HG03457 (cell line): Measurements from ENCODE around the gene CDC6.

Experiments
- ATAC-seq: cut with Tn5 transposase; IDR thresholded peaks from one replicate; pipeline ENCODE4 v1.9.1; 2021; ENCODE audit warnings: moderate number of reproducible peaks; ENCODE audit not compliant: unreplicated experiment

The CDC6 gene

DNA sequence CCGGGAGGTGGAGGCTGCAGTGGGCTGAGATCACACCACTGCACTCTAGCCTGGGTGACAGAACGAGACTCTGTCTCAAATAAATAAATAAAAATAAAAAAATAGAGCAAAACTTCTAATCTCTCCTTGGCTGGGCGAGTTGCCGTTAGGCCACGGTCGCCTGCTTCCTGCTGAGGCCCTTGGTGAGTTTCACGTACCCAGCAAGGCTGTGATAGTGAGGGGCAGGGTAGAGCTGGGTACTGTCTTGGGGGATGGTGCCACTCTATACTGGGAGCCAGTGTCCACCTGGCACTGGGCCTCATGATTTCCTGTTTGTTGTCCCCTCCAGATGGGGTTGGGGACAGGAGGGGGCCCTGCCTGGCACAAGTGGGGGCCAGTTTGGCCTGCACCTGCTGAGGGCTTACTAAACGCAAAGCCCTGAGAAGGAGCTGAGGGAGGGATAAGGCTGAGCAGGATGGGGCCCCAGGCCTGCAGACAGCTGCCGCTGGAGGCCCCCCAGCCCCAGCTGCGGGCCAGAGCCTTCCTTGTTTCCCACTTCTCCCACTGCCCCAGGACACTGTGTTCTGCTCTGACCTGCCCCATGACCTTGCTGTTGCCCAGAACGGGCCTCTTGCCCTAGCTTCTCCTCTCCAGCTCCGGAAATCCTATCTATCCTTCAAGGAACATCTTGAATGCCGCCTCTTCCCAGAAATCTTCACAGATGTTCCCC, 51.4 kb downstream of the CDC6 start:
- no peak for ATAC-seq

- no peak for ATAC-seq
Measured at GRCh38 chr17:40340327-40340726, 52.6 kb downstream of the CDC6 start.

DNA sequence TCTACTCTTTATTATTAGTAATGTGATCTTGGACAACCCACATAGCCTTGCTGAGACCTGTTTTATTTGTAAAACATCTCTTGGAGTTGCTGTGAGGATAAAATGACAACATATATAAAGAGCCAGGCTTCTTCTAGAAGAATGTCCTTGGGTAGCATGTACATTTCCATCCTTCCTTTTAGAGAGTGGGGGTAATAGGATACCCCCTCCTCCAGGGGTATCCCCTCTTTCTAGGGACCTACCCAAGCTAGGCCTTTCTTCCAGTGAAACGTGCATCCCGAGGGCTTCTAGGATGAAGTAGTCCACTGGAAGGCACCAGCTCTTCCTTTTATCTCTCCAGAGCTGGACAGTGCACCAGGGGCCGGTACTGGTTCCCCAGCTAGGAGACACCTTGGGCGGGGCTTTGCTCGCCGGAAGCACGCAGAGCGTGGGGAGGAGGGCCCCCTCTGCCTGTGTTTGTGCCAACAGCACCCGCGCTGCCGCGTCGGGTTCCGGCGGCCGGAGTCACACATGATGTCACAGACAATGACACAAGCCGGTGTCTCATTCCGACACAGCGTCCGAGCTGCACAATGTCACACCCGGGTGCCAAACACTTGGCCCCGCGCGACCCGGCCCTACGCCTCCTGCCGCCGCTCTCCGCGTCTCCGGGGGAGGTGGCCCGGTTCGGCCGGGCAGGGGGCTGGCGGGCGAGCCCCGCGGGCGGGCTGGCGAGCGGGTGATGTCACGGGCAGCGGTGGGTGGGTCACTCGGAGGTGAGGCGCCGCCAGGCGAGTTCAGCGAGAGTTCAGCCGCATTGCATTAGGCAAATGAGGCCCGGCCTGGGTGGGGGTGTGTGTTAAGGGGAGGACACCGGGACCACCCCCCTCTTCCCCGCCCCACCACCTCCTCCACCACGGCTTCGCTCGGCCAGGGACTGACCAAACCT, 53.5 kb downstream of the CDC6 start:
- no peak for ATAC-seq

- no peak for ATAC-seq
Measured at GRCh38 chr17:40341808-40342503, 54.3 kb downstream of the CDC6 start.

DNA sequence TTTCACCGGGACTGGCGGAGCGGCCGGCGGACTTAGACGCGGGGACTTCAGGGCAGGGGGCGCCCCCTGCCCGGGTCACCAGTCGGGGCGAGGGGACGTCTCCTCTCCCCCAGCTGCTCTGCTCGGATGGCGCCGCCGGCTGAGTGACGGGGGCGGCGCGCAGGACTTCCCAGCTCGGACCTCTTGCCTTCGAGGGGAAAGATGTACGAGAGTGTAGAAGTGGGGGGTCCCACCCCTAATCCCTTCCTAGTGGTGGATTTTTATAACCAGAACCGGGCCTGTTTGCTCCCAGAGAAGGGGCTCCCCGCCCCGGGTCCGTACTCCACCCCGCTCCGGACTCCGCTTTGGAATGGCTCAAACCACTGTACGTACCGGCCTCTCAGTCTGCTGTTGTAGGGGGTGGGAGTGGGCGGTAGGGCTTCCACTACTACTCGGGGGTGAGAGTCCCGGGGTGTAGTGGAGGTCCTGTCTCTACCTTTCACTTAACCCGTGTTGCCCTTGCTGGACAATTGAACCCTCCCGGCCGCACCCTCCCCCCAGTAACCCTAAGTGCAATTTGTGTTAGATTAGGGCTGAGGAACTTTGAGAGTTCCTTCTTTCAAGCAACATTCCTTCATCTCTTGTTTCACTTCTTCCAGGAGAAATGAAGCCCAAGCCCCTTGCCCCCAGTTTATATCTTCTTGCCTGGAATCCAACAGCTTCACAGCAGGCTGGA, 55.0 kb downstream of the CDC6 start:
- no peak for ATAC-seq

- ATAC-seq: no peak
Measured at GRCh38 chr17:40343219-40344119, 55.8 kb downstream of the CDC6 start.

GRCh38 chr17:40344421-40345160, 56.9 kb downstream of the CDC6 start:
- ATAC-seq: no peak

DNA sequence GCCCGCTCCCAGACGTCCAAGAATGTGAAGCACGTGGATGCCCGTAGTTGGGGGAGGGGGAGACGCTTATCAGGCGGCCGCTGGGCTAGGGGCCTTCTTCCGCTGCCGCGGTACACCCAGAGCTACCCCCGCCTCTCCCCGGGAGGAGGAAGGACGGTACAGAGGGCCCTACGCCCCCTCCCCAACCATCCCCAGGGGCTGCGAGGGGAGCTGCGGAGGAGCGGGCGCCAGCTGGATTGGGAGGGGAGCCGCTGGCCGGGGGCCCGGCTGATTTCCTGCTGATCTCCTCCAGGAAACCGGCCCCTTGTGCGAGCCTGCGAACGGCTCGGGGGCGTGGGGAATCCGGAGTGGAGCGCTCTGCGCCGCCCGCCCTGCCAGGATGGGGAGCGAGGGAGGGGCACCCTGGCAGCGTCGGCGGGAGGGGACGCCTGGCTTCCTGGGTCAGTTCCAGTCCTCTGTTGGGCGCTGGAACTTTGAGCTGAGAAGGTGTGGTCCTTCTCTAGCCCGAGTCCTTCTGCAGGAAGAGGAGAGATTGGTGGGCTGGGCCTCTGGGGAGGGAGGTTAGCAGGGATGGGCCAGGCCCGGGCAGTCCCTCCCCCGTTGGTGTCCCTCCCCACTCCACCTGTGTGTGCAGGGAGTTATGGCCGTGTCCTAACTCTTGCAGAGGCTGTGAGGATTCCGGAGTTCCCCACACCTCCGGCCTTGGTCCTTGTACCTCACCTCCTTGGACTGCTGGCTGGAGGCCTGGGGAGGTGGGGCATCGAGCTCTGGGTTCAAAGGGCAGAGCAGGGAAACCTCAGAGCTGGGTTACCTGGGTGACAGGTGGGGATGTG, 57.7 kb downstream of the CDC6 start:
- no peak for ATAC-seq

DNA sequence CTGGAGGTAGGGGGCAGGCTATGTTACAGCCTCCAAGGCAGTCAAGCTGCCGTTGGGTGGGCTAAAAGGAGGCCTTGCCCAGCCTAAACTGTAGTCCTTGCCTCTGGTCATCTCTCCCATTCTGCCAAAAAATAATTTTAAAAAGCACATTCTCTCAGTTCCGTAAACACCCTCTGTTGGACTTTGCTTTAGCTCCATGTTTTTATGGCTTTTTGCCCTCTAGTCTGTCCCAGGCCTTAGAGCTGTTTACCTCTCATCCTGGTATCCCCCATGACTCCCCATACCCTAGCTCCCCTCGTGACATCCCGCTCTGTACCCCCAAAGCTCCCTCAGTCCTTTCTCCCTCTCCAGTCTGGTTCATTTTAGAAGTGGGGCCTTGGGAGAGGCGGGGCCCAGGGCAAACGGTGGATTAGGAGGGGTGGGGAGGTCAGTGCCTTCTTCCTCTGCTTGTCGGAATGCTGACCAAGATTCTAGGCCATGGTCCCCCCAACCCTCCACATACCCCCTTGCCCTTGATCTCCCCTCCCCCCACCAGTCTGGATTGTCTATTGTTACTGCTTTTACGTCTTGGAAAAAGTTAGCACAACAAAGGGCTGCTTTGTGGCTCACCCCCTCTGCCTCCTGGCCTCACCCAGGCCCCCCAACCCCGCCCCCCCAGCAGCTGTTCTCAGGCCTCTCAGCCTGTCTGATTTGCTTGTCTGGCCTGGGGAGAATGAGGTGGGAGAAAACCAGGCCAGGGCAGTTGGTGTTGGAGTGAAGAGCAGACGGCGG, 58.5 kb downstream of the CDC6 start:
- ATAC-seq: no peak

DNA sequence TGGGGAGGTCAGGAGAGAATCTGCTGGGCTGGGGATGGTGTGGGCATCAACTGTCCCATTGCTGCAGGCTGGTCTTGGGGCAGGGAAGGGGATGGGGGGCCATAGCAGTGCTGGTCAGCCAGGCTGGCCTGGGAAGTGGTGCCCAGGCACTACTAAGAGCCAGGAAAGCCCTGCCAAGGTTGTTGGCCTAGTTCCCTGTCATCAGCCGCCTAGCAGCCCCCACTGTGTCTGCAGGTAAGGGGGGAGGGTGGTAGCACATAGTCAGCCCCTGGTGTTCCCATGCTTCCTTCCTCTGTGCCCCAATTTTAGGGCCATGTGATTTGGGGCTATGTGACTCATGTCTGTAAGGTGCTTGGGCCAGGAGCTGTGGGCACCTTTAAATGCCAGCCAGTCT, 59.1 kb downstream of the CDC6 start:
- ATAC-seq: no peak

DNA sequence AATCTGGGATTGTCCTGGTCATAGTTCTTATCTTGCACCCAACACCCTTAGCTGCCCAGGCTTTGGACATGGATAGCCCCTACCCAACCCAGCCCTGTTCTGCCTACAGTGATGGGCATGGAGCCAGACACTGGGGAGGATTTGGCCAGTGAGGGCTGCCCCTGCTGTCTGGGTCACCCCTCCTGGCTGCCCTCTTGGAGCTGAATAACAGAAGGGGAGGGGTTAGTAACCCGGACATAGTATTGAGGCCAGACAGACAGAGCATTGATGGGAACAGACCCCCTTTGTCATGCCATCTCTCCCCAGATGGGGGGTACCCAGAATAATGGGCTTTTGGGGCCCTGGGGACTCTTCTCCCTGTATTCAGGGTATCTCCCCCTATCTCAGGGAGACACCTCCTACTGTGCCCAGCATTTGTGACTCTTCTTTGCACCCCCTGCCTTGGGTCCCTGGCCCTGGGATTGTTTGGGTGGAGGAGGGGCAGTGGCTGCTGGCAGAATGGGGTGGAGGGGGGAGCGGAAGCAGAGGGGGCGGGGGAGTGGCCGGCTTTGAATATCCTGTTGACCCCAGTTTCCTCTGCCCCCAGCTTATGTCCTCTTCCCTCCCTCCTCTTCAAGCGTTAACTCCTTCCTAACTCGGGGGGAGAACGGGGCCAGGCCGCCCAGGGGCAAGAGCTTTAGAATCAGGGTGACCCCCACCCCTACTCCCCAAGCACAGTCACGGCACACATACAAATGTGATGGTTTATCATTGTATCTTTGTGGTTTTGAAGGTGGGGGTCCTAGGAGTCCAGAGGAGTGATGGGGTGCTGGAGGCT, 59.8 kb downstream of the CDC6 start:
- no peak for ATAC-seq

- ATAC-seq: no peak
Measured at GRCh38 chr17:40348136-40348504, 60.4 kb downstream of the CDC6 start.

DNA sequence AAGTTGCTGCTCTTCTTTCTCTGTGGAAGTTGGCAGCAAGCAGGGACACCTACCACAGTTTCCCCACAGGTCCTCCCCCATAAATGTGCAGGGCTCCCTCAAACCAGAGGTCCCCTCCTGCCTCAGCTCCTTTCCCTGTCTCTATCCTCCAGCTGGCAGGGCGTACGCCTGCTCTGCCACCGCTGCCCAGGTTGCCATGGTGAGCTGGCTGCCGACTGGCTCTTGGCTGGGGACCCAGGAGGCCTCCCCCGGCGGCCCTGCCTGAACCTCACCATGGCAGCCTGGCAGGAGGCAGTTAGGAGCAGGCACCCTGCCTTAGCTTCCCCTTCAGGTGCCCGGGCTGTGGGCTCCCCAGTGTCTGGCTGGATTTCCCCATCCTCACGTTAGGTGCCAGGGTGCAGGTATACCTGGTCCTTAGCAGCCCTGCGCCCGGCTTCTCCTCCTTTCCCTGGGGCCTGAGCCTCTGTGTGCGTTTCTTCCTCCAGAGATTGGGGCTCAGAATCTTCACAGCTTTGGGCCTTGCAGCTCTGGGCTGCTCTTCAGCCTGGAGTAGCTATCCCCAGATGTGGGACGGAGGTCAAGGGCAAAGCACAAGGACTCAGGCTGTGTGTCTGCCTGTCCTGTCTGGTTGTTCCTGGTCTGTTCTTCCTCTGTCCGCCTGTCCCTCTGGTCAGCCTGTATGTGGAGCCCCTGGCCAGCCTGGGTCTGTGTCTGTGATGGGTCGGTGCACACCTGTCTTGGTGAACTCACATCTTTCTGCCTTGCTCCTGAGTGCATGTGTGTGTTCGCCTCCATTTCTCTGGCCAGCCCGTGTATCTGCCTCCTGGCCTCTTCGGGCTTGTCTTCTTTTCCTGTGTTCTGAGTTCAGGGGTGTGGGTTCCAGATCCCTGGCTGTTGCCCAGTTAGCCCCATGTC, 61.1 kb downstream of the CDC6 start:
- ATAC-seq: no peak

- no peak for ATAC-seq
Measured at GRCh38 chr17:40349477-40349894, 61.8 kb downstream of the CDC6 start.

DNA sequence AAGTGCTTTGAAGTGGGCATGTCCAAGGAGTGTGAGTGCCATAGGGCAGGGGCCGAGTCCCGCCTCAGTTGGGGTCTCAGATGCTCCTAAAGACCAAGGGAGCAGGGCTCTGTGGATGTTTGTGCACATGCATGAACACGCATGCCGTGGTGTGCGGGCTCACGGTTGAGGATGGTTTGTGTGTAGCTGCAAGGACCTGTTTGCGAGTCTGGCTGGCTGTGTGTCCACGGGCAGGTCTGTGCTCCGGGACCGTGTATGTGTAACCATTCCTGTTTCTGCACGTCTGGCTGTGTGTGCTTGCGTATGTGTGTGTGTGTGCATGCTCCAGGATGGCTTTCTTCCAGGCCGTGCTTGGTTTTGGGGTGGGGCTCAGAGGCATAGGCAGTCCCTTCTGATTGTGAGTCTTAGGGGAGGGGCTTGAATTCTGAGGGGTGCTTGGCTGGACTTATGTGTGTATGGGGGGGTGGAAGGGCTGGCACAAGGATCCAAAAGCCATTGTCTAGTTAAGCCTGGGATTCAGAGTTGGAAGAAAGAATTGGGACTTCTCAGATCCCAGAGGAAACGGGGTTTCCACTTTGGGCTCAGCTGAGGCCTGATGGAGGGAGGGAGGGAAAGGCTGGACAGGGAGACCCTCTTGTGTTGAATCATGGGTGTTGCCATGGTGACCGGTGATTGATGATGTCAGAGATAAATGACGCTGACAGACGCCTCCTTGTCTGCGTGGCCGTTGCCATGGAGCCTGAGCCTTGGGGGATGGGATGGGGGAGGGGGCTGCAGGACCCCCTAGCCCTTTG, 62.4 kb downstream of the CDC6 start:
- ATAC-seq: no peak
